Testis (tissue), 3 donors: ENCODE data around the gene FBXL13. TPM values are rescaled to one million over a fixed set of nuclear protein-coding genes. Genes with fewer than 3 reads are reported as not detected.

Source experiments
- DNase-seq: peaks from one replicate; pipeline ENCODE4 v3.0.0-alpha.2; 2019
- H3K27ac ChIP-seq, 2 donors: fragments of 200-600 bp; sonication (generic); one replicate each; pipeline ENCODE4 v1.5.1; 2019
- H3K27me3 ChIP-seq: fragments of 200-600 bp; sonication (generic); one replicate; pipeline ENCODE4 v1.5.1; 2019
- H3K36me3 ChIP-seq: fragments of 200-600 bp; sonication (generic); one replicate; pipeline ENCODE4 v1.5.1; 2017; ENCODE audit warnings: low read depth; ENCODE audit errors: missing control alignments
- H3K4me1 ChIP-seq: fragments of 200-600 bp; sonication (generic); one replicate; pipeline ENCODE4 v1.5.1; 2019
- H3K4me3 ChIP-seq, 2 donors: fragments of 200-600 bp; sonication (generic); one replicate each; pipeline ENCODE4 v1.5.1; 2017 to 2019
- H3K9me3 ChIP-seq: fragments of 200-600 bp; sonication (generic); one replicate; pipeline ENCODE4 v1.5.1; 2017
- CTCF ChIP-seq, 3 experiments: fragments of 450-650 bp in 2 of 3; fragments of 200-600 bp in 1 of 3; sonication (generic) in 1 of 3; IDR thresholded peaks; one replicate each; pipeline ENCODE4 v1.5.1; 2016 to 2019; ENCODE audit warnings: antibody characterized with exemption in 3 of 3, mild to moderate bottlenecking in 2 of 3, moderate library complexity in 1 of 3
- POLR2A ChIP-seq: fragments of 450-650 bp; IDR thresholded peaks from one replicate; pipeline ENCODE4 v1.6.1; 2017; ENCODE audit warnings: antibody characterized with exemption, mild to moderate bottlenecking, moderate library complexity
- WGBS, 2 donors: methylation state at CpG; one replicate each; pipeline ENCODE4 v1.1.5; 2018; 5-methylcytosine and 5-hydroxymethylcytosine counted together
- intact Hi-C: fragments of 100-400 bp; cut with DNase I; formaldehyde crosslinking; loops from one replicate; pipeline ENCODE4 v1.15.1; 2023; ENCODE audit warnings: low total_unique reads
- polyA plus RNA-seq: library from polyadenylated mRNA; stranded (reverse); fragments of 350-450 nt; fragmentation: Illumina TruSeq; extraction: RNeasy Lipid Tissue Mini Kit (QIAGEN cat#74804); gene quantifications from one replicate; pipeline ENCODE4 v1.2.3, GENCODE V29; 2014; ENCODE audit warnings: low read depth, low replicate concordance; ENCODE audit not compliant: insufficient read depth
- total RNA-seq, 2 donors: library from RNA; depleted of rRNA; stranded (reverse); fragments of >200 nt; gene quantifications; one replicate each; pipeline ENCODE4 v1.2.3, GENCODE V29; 2016

The FBXL13 gene
- total and polyA plus RNA-seq, 3 donors from 2014 or later, result 21.1 to 38.8 (median 28.6) TPM

- Histone ChIP-seq H3K27ac (peak overlapping the region in 1 of 2 donors; percentile 75), H3K36me3 (no peaks in the 10 kb centered on the region), H3K4me1 (peaks cover 16% of the 10 kb centered on the region), H3K4me3 (no peak overlapping the region), H3K27me3 (no peaks in the 10 kb centered on the region), H3K9me3 (no peaks in the 10 kb centered on the region)
- no peak for TF ChIP-seq POLR2A
- no peak for TF ChIP-seq CTCF (IDR thresholded peaks at IDR 0.05)
- WGBS, 2 donors, result 81 to 85% methylated on average over 5 of the region's 5 CpGs
- intact Hi-C loops, result no loop called here
- no peak for DNase-seq
Measured at GRCh38 chr7:102992509-102992937, 82.1 kb downstream of the FBXL13 start.

- H3K27me3 ChIP-seq, result no peaks in the 10 kb centered on the region
- H3K36me3 ChIP-seq, result no peaks in the 10 kb centered on the region
- H3K4me1 ChIP-seq, result peaks cover 16% of the 10 kb centered on the region
- no peak overlapping the region for H3K4me3 ChIP-seq
- WGBS, 2 donors, result 88 to 94% methylated on average over 2 of the region's 2 CpGs
- H3K9me3 ChIP-seq, result no peaks in the 10 kb centered on the region
- no peak for DNase-seq
- no peak for TF ChIP-seq CTCF (IDR thresholded peaks at IDR 0.05)
- no peak overlapping the region for H3K27ac ChIP-seq
- intact Hi-C loops, result no loop called here
Measured at GRCh38 chr7:102991540-102992214, 82.9 kb downstream of the FBXL13 start.

- DNase-seq, result no peak
- no peak overlapping the region for H3K4me3 ChIP-seq
- H3K9me3 ChIP-seq, result no peaks in the 10 kb centered on the region
- no peaks in the 10 kb centered on the region for H3K36me3 ChIP-seq
- intact Hi-C loops, result no loop called here
- TF ChIP-seq POLR2A, result no peak
- TF ChIP-seq CTCF (IDR thresholded peaks at IDR 0.05), result no peak
- H3K27me3 ChIP-seq, result no peaks in the 10 kb centered on the region
- peak overlapping the region in 1 of 2 donors; percentile 85 for H3K27ac ChIP-seq
- H3K4me1 ChIP-seq, result peaks cover 16% of the 10 kb centered on the region
Measured at GRCh38 chr7:102991077-102991539, 83.5 kb downstream of the FBXL13 start.

- WGBS, 2 donors, result 80 to 88% methylated on average over 2 of the region's 2 CpGs
- DNase-seq, result no peak
- peaks cover 16% of the 10 kb centered on the region for H3K4me1 ChIP-seq
- peak overlapping the region; percentile 61 to 85 for H3K27ac ChIP-seq
- no peaks in the 10 kb centered on the region for H3K27me3 ChIP-seq
- intact Hi-C loops, result no loop called here
- H3K4me3 ChIP-seq, result no peak overlapping the region
- H3K36me3 ChIP-seq, result no peaks in the 10 kb centered on the region
- H3K9me3 ChIP-seq, result no peaks in the 10 kb centered on the region
- no peak for TF ChIP-seq CTCF (IDR thresholded peaks at IDR 0.05)
- no peak for TF ChIP-seq POLR2A
Measured at GRCh38 chr7:102990642-102991041, 84.0 kb downstream of the FBXL13 start.
